HEK293 (cell line): ENCODE results near the gene TBX6.

Experiments used
- CTCF ChIA-PET: fragments of 350-600 bp; formaldehyde crosslinking; extraction: SDS; loops from one replicate; lab custom pipeline; 2021; ENCODE audit warnings: antibody characterized with exemption; lab: Yijun Ruan, JAX
- POLR2A ChIA-PET: fragments of 300-600 bp; formaldehyde crosslinking; extraction: SDS; loops from one replicate; lab custom pipeline; 2020; ENCODE audit warnings: antibody characterized with exemption, inconsistent platforms; lab: Yijun Ruan, JAX
- H3K27ac ChIP-seq: fragments of 200-500 bp; sonication (Bioruptor generic); 2 replicates; pipeline ENCODE4 v1.5.1; 2014; ENCODE audit warnings: low read depth, low read length, control low read depth, inconsistent platforms; ENCODE audit errors: extremely low read depth
- H3K36me3 ChIP-seq, 2 experiments: fragments of 200-500 bp in 1 of 2; sonication (Bioruptor generic) in 1 of 2; 1 replicate in 1 of 2; 2 replicates in 1 of 2; pipeline ENCODE4 v1.5.1; 2014 to 2017; ENCODE audit warnings: inconsistent platforms in 2 of 2, low read length in 2 of 2; ENCODE audit not compliant: control insufficient read depth in 2 of 2, insufficient read depth in 1 of 2
- H3K4me1 ChIP-seq: fragments of 200-500 bp; sonication (Bioruptor generic); 2 replicates; pipeline ENCODE4 v1.5.1; 2014; ENCODE audit warnings: mild to moderate bottlenecking, low read length, inconsistent platforms; ENCODE audit not compliant: control insufficient read depth, insufficient read depth
- H3K4me3 ChIP-seq: 2 replicates; pipeline ENCODE4 v1.5.1; 2011; ENCODE audit warnings: low read depth, mild to moderate bottlenecking, control low read depth, low read length, moderate library complexity
- H3K9me3 ChIP-seq: fragments of 200-500 bp; sonication (Bioruptor generic); 2 replicates; pipeline ENCODE4 v1.5.1; 2014; ENCODE audit warnings: low read depth, low read length, inconsistent platforms; ENCODE audit not compliant: control insufficient read depth, insufficient read depth
- KLF7 ChIP-seq: fragments of 450-650 bp; formaldehyde crosslinking; IDR thresholded peaks from 2 replicates; pipeline ENCODE4 v1.5.1; 2016; ENCODE audit warnings: missing biosample characterization, missing genetic modification characterization, borderline replicate concordance
- OVOL3 ChIP-seq: fragments of 450-650 bp; formaldehyde crosslinking; IDR thresholded peaks from 2 replicates; pipeline ENCODE4 v1.5.1; 2016; ENCODE audit warnings: missing biosample characterization, missing genetic modification characterization
- SETDB1 ChIP-seq: IDR thresholded peaks from one replicate; pipeline ENCODE4 v1.6.1; 2017; ENCODE audit warnings: mild to moderate bottlenecking, low read length, moderate library complexity, mixed read lengths; ENCODE audit not compliant: insufficient read length
- SP3 ChIP-seq: fragments of 450-650 bp; formaldehyde crosslinking; IDR thresholded peaks from 2 replicates; pipeline ENCODE4 v1.5.1; 2016; ENCODE audit warnings: missing biosample characterization, missing genetic modification characterization
- ZNF138 ChIP-seq: fragments of 450-650 bp; formaldehyde crosslinking; IDR thresholded peaks from 2 replicates; pipeline ENCODE4 v1.5.1; 2016; ENCODE audit warnings: missing biosample characterization, missing genetic modification characterization, borderline replicate concordance
- ZNF157 ChIP-seq: fragments of 450-650 bp; formaldehyde crosslinking; IDR thresholded peaks from 2 replicates; pipeline ENCODE4 v1.5.1; 2016; ENCODE audit warnings: missing biosample characterization, missing genetic modification characterization
- ZNF23 ChIP-seq: fragments of 450-650 bp; formaldehyde crosslinking; IDR thresholded peaks from 2 replicates; pipeline ENCODE4 v1.5.1; 2016; ENCODE audit warnings: missing biosample characterization, missing genetic modification characterization, borderline replicate concordance
- ZNF239 ChIP-seq: fragments of 450-650 bp; formaldehyde crosslinking; IDR thresholded peaks from 2 replicates; pipeline ENCODE4 v1.5.1; 2016; ENCODE audit warnings: missing biosample characterization, missing genetic modification characterization
- ZNF248 ChIP-seq: fragments of 450-650 bp; formaldehyde crosslinking; IDR thresholded peaks from 2 replicates; pipeline ENCODE4 v1.5.1; 2017; ENCODE audit warnings: missing biosample characterization, missing genetic modification characterization
- ZNF302 ChIP-seq: fragments of 450-650 bp; formaldehyde crosslinking; IDR thresholded peaks from 2 replicates; pipeline ENCODE4 v1.5.1; 2016; ENCODE audit warnings: missing biosample characterization, missing genetic modification characterization, low read depth
- ZNF311 ChIP-seq: fragments of 450-650 bp; formaldehyde crosslinking; IDR thresholded peaks from 2 replicates; pipeline ENCODE4 v1.5.1; 2017; ENCODE audit warnings: missing biosample characterization, missing genetic modification characterization, borderline replicate concordance
- ZNF391 ChIP-seq: fragments of 450-650 bp; formaldehyde crosslinking; IDR thresholded peaks from 2 replicates; pipeline ENCODE4 v1.5.1; 2016; ENCODE audit warnings: low read depth, missing biosample characterization, missing genetic modification characterization, borderline replicate concordance
- ZNF548 ChIP-seq: fragments of 450-650 bp; formaldehyde crosslinking; IDR thresholded peaks from 2 replicates; pipeline ENCODE4 v1.5.1; 2016; ENCODE audit warnings: missing biosample characterization, missing genetic modification characterization
- ZNF549 ChIP-seq: fragments of 450-650 bp; IDR thresholded peaks from 2 replicates; pipeline ENCODE4 v1.5.1; 2018; ENCODE audit warnings: missing biosample characterization, missing genetic modification characterization, mild to moderate bottlenecking, inconsistent platforms, moderate library complexity
- ZNF629 ChIP-seq: fragments of 450-650 bp; formaldehyde crosslinking; IDR thresholded peaks from 2 replicates; pipeline ENCODE4 v1.5.1; 2017; ENCODE audit warnings: missing biosample characterization, missing genetic modification characterization
- ZNF654 ChIP-seq: fragments of 450-650 bp; formaldehyde crosslinking; IDR thresholded peaks from 2 replicates; pipeline ENCODE4 v1.5.1; 2016; ENCODE audit warnings: low read depth, missing biosample characterization, missing genetic modification characterization
- ZNF660 ChIP-seq: fragments of 450-650 bp; IDR thresholded peaks from 2 replicates; pipeline ENCODE4 v1.5.1; 2018; ENCODE audit warnings: missing biosample characterization, mild to moderate bottlenecking, missing genetic modification characterization
- ZNF76 ChIP-seq: fragments of 450-650 bp; formaldehyde crosslinking; IDR thresholded peaks from 2 replicates; pipeline ENCODE4; 2016; ENCODE audit warnings: low read depth, missing biosample characterization, missing genetic modification characterization, borderline replicate concordance
- ZNF837 ChIP-seq: fragments of 450-650 bp; formaldehyde crosslinking; IDR thresholded peaks from 2 replicates; pipeline ENCODE4 v1.5.1; 2016; ENCODE audit warnings: missing biosample characterization, missing genetic modification characterization
- ZNF843 ChIP-seq: fragments of 450-650 bp; formaldehyde crosslinking; IDR thresholded peaks from 2 replicates; pipeline ENCODE4 v1.5.1; 2016; ENCODE audit warnings: missing biosample characterization, missing genetic modification characterization
- ZXDB ChIP-seq: fragments of 450-650 bp; formaldehyde crosslinking; IDR thresholded peaks from 2 replicates; pipeline ENCODE4 v1.5.1; 2016; ENCODE audit warnings: missing biosample characterization, missing genetic modification characterization
- TF ChIP-seq, protein P1 (sequence below): fragments of 450-650 bp; formaldehyde crosslinking; IDR thresholded peaks from 2 replicates; pipeline ENCODE4 v1.5.1; 2016; ENCODE audit warnings: missing biosample characterization, missing genetic modification characterization
- TF ChIP-seq, protein P2 (sequence below): fragments of 450-650 bp; formaldehyde crosslinking; IDR thresholded peaks from 2 replicates; pipeline ENCODE4 v1.5.1; 2016; ENCODE audit warnings: missing biosample characterization, missing genetic modification characterization
- TF ChIP-seq, protein P3 (sequence below): fragments of 450-650 bp; formaldehyde crosslinking; optimal IDR thresholded peaks from 2 replicates; pipeline ENCODE3; 2016; ENCODE audit warnings: missing biosample characterization, mild to moderate bottlenecking, missing genetic modification characterization
- TF ChIP-seq, protein P4 (sequence below): fragments of 450-650 bp; formaldehyde crosslinking; IDR thresholded peaks from 2 replicates; pipeline ENCODE4 v1.5.1; 2016; ENCODE audit warnings: missing biosample characterization, missing genetic modification characterization, low read depth
- TF ChIP-seq, protein P5 (sequence below): fragments of 450-650 bp; formaldehyde crosslinking; IDR thresholded peaks from 2 replicates; pipeline ENCODE4 v1.5.1; 2016; ENCODE audit warnings: missing biosample characterization, missing genetic modification characterization

Gene TBX6

DNA sequence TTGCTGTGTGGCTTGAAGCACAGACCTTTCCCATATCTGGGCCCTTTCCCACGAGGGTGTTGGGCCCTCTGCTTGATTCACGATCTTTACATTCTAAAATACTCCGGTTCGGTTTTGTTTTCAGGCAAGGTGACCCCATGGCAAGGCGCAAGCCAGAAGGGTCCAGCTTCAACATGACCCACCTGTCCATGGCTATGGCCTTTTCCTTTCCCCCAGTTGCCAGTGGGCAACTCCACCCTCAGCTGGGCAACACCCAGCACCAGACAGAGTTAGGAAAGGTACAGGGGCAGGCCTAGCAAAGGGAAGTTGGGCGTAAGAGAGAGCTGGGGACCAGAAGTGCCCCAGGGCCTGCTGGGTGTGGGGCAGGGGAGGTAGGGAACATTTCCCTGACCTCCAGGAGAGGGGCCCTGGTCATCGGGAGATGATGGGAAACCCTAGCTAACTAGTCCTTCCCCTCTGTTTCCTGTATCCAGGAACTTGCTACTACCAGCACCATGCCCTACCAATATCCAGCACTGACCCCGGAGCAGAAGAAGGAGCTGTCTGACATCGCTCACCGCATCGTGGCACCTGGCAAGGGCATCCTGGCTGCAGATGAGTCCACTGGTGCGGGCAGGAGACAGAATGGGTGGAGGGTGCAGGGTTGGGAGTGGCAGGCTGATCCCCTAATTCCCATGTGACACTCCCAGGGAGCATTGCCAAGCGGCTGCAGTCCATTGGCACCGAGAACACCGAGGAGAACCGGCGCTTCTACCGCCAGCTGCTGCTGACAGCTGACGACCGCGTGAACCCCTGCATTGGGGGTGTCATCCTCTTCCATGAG lies 24.8 kb downstream of the TBX6 start (continued):
- TF ChIP-seq, protein P1, sequence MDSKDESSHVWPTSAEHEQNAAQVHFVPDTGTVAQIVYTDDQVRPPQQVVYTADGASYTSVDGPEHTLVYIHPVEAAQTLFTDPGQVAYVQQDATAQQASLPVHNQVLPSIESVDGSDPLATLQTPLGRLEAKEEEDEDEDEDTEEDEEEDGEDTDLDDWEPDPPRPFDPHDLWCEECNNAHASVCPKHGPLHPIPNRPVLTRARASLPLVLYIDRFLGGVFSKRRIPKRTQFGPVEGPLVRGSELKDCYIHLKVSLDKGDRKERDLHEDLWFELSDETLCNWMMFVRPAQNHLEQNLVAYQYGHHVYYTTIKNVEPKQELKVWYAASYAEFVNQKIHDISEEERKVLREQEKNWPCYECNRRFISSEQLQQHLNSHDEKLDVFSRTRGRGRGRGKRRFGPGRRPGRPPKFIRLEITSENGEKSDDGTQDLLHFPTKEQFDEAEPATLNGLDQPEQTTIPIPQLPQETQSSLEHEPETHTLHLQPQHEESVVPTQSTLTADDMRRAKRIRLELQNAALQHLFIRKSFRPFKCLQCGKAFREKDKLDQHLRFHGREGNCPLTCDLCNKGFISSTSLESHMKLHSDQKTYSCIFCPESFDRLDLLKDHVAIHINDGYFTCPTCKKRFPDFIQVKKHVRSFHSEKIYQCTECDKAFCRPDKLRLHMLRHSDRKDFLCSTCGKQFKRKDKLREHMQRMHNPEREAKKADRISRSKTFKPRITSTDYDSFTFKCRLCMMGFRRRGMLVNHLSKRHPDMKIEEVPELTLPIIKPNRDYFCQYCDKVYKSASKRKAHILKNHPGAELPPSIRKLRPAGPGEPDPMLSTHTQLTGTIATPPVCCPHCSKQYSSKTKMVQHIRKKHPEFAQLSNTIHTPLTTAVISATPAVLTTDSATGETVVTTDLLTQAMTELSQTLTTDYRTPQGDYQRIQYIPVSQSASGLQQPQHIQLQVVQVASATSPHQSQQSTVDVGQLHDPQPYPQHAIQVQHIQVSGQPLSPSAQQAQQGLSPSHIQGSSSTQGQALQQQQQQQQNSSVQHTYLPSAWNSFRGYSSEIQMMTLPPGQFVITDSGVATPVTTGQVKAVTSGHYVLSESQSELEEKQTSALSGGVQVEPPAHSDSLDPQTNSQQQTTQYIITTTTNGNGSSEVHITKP (tag by site-specific recombination): no peak
- TF ChIP-seq, protein P2, sequence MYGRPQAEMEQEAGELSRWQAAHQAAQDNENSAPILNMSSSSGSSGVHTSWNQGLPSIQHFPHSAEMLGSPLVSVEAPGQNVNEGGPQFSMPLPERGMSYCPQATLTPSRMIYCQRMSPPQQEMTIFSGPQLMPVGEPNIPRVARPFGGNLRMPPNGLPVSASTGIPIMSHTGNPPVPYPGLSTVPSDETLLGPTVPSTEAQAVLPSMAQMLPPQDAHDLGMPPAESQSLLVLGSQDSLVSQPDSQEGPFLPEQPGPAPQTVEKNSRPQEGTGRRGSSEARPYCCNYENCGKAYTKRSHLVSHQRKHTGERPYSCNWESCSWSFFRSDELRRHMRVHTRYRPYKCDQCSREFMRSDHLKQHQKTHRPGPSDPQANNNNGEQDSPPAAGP (tag by site-specific recombination): no peak
- TF ChIP-seq, protein P3, sequence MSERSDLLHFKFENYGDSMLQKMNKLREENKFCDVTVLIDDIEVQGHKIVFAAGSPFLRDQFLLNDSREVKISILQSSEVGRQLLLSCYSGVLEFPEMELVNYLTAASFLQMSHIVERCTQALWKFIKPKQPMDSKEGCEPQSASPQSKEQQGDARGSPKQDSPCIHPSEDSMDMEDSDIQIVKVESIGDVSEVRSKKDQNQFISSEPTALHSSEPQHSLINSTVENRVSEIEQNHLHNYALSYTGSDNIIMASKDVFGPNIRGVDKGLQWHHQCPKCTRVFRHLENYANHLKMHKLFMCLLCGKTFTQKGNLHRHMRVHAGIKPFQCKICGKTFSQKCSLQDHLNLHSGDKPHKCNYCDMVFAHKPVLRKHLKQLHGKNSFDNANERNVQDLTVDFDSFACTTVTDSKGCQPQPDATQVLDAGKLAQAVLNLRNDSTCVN (tag by site-specific recombination): no peak
- TF ChIP-seq ZNF311 (tag by site-specific recombination): no peak
- TF ChIP-seq ZNF138 (tag by site-specific recombination): no peak
- no peak for TF ChIP-seq ZNF843 (tag by site-specific recombination)
- TF ChIP-seq SP3: no peak
- TF ChIP-seq ZNF157 (tag by site-specific recombination): no peak
- no peak for TF ChIP-seq ZNF660
- TF ChIP-seq ZNF248: no peak
- TF ChIP-seq OVOL3 (tag by site-specific recombination): no peak
- TF ChIP-seq ZNF654 (tag by site-specific recombination): no peak

DNA sequence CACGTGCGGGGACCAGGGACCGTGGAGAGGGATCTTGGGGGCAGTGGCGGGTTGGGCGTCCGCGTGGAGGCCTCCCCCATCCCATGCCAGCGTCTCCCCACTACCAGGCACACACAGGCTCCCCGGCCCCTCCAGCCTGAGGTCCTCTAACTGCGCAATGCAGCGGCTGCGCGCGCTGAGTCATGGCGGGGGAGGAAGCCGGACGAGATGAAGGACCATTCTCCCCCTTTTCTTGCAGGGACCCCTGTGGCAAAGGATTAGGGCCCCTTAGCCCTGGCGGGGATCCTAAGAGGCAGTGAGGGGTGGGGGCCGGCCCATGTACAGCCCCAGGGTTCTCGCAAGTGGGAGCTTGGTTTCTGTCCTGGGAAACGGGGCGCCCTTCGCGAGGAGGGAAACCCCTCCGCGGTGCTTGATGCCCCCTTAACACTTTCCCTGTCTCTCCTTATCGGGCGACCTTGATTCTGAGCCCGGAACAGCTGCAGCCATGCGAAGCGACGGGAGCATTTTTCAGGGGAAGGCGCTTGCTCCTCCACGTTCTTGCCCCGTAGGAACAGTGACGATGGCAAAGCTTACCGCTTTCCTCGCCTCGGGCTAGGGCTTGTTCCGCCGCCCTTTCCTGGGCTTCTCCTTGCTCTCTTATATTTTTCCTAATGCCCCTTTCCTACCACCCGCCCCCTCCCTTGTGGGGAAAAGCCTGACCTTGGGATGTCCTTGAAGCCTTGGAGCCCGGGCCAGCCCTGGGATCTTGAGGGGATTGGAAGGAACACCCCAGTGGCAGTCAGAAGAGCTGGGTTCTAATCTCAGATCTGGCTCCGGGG lies 25.6 kb downstream of the TBX6 start:
- Histone ChIP-seq H3K36me3 (peaks cover 22 to 55% of the 10 kb centered on the region in 2 experiments; a peak in 2 of 3 replicates), H3K9me3 (no peaks in the 10 kb centered on the region), H3K4me1 (peaks cover 2% of the 10 kb centered on the region; the same call in 1 of the 2 replicates), H3K4me3 (peak overlapping the region; percentile 94), H3K27ac (peak overlapping the region; percentile 100)
- CTCF ChIA-PET: interaction anchor here (0.6 to 3.6 kb wide), 13 partner anchors 9 to 548 kb away, joined by 3 to 25 read pairs (median 4); partner anchors contain the start of genes TBX6 and TLCD3B
- POLR2A ChIA-PET: interaction anchor here (0.6 to 3.6 kb wide), 34 partner anchors 11 to 1386 kb away, joined by 3 to 70 read pairs (median 4); partner anchors contain the start of genes CORO1A, FBRS, HIRIP3 and MAZ
- TF ChIP-seq, protein P4, sequence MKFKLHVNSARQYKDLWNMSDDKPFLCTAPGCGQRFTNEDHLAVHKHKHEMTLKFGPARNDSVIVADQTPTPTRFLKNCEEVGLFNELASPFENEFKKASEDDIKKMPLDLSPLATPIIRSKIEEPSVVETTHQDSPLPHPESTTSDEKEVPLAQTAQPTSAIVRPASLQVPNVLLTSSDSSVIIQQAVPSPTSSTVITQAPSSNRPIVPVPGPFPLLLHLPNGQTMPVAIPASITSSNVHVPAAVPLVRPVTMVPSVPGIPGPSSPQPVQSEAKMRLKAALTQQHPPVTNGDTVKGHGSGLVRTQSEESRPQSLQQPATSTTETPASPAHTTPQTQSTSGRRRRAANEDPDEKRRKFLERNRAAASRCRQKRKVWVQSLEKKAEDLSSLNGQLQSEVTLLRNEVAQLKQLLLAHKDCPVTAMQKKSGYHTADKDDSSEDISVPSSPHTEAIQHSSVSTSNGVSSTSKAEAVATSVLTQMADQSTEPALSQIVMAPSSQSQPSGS: no peak
- TF ChIP-seq ZNF548 (tag by site-specific recombination): no peak
- TF ChIP-seq ZNF23 (tag by site-specific recombination): no peak
- no peak for TF ChIP-seq SETDB1
- TF ChIP-seq ZXDB (tag by site-specific recombination): peak; percentile 7; the same call in 1 of the 2 replicates
- peak; percentile 35; the same call in 1 of the 2 replicates for TF ChIP-seq KLF7 (tag by site-specific recombination)
- peak; percentile 51; the same call in 1 of the 2 replicates for TF ChIP-seq ZNF391 (tag by site-specific recombination)
- 0 out of 2 replicates have a peak, but pooled peaks have one; percentile 85 for TF ChIP-seq ZNF837 (tag by site-specific recombination)
- no peak for TF ChIP-seq ZNF549 (tag by site-specific recombination)
- TF ChIP-seq ZNF629 (tag by site-specific recombination): no peak
- TF ChIP-seq, protein P5, sequence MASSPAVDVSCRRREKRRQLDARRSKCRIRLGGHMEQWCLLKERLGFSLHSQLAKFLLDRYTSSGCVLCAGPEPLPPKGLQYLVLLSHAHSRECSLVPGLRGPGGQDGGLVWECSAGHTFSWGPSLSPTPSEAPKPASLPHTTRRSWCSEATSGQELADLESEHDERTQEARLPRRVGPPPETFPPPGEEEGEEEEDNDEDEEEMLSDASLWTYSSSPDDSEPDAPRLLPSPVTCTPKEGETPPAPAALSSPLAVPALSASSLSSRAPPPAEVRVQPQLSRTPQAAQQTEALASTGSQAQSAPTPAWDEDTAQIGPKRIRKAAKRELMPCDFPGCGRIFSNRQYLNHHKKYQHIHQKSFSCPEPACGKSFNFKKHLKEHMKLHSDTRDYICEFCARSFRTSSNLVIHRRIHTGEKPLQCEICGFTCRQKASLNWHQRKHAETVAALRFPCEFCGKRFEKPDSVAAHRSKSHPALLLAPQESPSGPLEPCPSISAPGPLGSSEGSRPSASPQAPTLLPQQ (tag by site-specific recombination): peak; percentile 72
- no peak for TF ChIP-seq ZNF239
- TF ChIP-seq ZNF76 (tag by site-specific recombination): peak; percentile 38; the same call in 1 of the 2 replicates
- no peak for TF ChIP-seq ZNF302 (tag by site-specific recombination)
